Measurements from ENCODE around the gene CYBA.

The CYBA gene

GRCh38 chr16:88605186-88606147 is 45.4 kb downstream of the CYBA start:
- no peak for DNase-seq
- TF ChIP-seq GATA1 (IDR thresholded peaks at IDR 0.05; ENCODE audit: low read depth, low read length) = no peak
- no peak for TF ChIP-seq POLR2A (IDR thresholded peaks at IDR 0.05; ENCODE audit: low read length)

- DNase-seq = no peak
- TF ChIP-seq POLR2A (IDR thresholded peaks at IDR 0.05; ENCODE audit: low read length) (no peak), GATA1 (IDR thresholded peaks at IDR 0.05; ENCODE audit: low read depth, low read length) (no peak)
These were observed 48.8 kb downstream of the CYBA start for GRCh38 chr16:88602091-88602490.

GRCh38 chr16:88601313-88602036 is 49.4 kb downstream of the CYBA start:
- no peak for DNase-seq
- TF ChIP-seq POLR2A (IDR thresholded peaks at IDR 0.05; ENCODE audit: low read length) (no peak), GATA1 (IDR thresholded peaks at IDR 0.05; ENCODE audit: low read depth, low read length) (no peak)

DNA sequence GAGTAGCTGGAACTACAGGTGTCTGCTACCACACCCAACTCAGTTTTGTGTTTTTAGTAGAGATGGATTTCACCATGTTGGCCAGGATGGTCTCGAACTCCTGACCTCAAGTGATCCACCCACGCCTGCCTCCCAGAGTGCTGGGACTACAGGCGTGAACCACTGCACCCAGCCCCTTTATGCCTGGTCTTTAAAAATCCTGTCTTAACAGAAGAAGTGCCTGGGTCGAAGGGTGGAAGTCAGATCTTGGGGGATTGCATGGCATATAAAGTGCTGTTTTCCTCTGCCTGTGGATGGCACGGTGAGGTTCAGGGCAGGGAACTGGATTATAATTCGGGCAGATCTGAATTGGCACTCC is 50.3 kb downstream of the CYBA start:
- DNase-seq = no peak
- no peak for TF ChIP-seq GATA1 (IDR thresholded peaks at IDR 0.05; ENCODE audit: low read depth, low read length)
- TF ChIP-seq POLR2A (IDR thresholded peaks at IDR 0.05; ENCODE audit: low read length) = no peak

DNA sequence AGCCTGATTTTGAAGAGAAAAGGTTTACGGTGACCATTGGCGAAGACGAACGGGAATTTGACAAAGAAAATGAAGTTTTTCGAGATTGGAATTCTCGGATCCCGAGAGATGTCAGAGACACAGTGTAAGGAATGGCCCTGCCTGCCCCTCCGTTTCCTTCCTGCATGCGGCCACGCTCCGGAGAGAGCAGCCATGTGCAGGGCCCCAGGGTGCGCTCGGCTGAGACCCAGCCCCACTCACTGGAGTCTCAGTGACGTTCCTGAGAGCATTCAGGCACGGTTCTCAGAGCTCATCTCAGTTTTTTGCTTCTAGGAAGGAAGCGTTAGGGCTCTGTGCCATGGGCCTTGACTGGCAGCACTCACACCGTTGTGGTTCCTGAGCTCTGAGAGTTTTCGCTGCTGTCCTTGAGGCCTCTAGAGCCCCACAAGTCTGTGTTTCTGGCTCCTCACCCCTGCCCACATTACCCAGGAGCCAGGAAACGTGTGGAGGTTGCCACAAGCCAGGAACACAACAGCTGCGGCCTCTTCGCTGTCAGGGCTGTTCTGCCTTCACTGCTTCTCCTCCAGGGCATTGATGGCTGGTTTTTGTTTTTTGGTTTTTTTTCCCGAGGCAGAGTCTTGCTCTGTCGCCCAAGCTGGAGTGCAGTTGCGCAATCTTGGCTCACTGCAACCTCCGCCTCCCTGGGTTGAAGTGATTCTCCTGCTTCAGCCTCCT is 50.9 kb downstream of the CYBA start:
- no peak for DNase-seq
- TF ChIP-seq GATA1 (IDR thresholded peaks at IDR 0.05; ENCODE audit: low read depth, low read length) (no peak), POLR2A (IDR thresholded peaks at IDR 0.05; ENCODE audit: low read length) (no peak)

DNA sequence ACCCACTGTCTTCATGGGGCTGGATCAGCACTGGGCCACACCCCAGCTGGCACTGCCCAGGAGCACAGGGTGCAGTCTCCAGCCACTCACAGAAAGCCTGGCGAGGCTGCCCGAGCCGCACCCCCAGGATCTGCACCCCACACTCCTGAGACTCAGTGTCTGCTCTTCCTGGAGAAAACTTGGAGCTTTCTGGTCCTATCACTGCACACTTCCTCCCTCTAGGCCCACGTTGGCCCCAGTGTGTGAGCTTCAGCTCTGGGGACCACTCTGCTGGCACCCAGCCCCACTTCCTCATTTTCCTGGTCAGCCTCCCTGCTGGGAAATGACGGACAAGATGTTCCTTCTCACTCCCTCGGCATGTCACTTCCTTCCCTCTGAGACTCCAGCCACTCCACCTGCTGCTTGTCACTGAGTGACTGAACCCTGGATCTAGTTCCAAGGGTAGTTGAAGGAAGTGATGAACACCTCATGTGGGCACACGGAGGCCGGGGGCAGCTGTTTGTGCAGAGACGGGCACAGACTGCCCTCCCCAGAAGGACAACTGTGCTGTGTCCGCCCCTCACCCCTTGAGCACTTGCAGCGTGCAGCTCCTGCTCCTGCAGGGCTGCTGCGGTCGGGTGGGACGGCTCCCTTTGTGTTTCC is 51.6 kb downstream of the CYBA start:
- no peak for DNase-seq
- TF ChIP-seq POLR2A (IDR thresholded peaks at IDR 0.05; ENCODE audit: low read length) (no peak), GATA1 (IDR thresholded peaks at IDR 0.05; ENCODE audit: low read depth, low read length) (no peak)

GRCh38 chr16:88597856-88598491 is 52.9 kb downstream of the CYBA start:
- no peak for DNase-seq
- TF ChIP-seq POLR2A (IDR thresholded peaks at IDR 0.05; ENCODE audit: low read length) = no peak
- no peak for TF ChIP-seq GATA1 (IDR thresholded peaks at IDR 0.05; ENCODE audit: low read depth, low read length)

DNA sequence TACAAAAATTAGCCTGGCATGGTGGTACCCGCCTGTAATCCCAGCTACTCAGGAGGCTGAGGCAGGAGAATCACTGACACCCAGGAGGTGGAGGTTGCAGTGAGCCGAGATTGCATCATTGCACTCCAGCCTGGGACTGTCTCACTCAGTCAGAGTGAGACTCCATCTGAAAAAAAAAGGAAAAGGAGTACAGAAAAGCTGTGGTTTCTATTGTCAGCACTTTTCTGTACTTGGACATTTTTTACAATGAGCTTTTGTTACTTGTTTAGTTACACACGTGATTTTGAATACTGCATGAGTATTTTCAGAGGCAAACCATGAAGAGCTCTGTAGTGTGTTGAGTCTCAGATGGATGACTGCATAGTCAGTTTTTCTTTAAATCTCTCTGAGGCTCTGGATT is 54.4 kb downstream of the CYBA start:
- TF ChIP-seq POLR2A (IDR thresholded peaks at IDR 0.05; ENCODE audit: low read length) = no peak
- TF ChIP-seq GATA1 (IDR thresholded peaks at IDR 0.05; ENCODE audit: low read depth, low read length) = no peak
- no peak for DNase-seq

DNA sequence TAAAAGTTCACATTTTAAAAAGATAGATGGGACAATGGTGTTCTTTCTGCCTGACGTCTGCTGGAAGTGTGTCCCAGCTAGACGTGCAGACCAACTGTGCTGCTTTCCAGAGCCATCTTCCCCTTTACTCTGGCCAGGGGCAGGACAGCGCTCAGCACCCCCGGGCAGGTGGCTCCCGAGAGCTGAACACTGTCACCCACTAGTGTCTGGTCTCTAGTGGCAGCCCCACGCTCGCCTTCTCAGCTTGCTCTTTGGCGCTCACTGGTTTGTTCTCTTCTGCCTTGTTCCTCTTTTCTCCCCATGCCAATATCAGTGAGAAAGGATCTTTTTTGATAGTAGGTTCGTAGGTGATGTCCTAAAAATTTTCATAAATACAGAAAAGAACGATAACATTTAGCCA is 54.9 kb downstream of the CYBA start:
- no peak for DNase-seq
- TF ChIP-seq POLR2A (IDR thresholded peaks at IDR 0.05; ENCODE audit: low read length) (no peak), GATA1 (IDR thresholded peaks at IDR 0.05; ENCODE audit: low read depth, low read length) (no peak)

GRCh38 chr16:88595101-88595500 is 55.8 kb downstream of the CYBA start:
- no peak for DNase-seq
- TF ChIP-seq POLR2A (IDR thresholded peaks at IDR 0.05; ENCODE audit: low read length) (no peak), GATA1 (IDR thresholded peaks at IDR 0.05; ENCODE audit: low read depth, low read length) (no peak)

GRCh38 chr16:88593910-88594309 is 56.9 kb downstream of the CYBA start:
- no peak for TF ChIP-seq POLR2A (IDR thresholded peaks at IDR 0.05; ENCODE audit: low read length)

GRCh38 chr16:88593489-88593888 is 57.4 kb downstream of the CYBA start:
- TF ChIP-seq POLR2A (IDR thresholded peaks at IDR 0.05; ENCODE audit: low read length) (no peak), GATA1 (IDR thresholded peaks at IDR 0.05; ENCODE audit: low read depth, low read length) (no peak)
- DNase-seq = no peak

More at GRCh38 chr16:88593910-88594309, 56.9 kb downstream of the CYBA start:
- DNase-seq = no peak
